Immature natural killer cell (primary cell): ENCODE results near the gene KITLG. TPM values are rescaled to one million over a fixed set of nuclear protein-coding genes. Genes with fewer than 3 reads are reported as not detected.
A peak's percentile ranks its signal among the peaks of the same experiment; 100 is the strongest.

Experiments
- DNase-seq, 3 donors: peaks; one replicate each; pipeline ENCODE4 v3.0.0; 2022; ENCODE audit warnings: mixed read lengths in 1 of 3
- H3K27ac Mint-ChIP-seq, 6 donors: one replicate each; pipeline ENCODE4 v1.8.0; 2020; ENCODE audit warnings: mixed read lengths in 6 of 6, mild to moderate bottlenecking in 5 of 6, inconsistent platforms in 4 of 6, moderate library complexity in 3 of 6
- H3K27me3 Mint-ChIP-seq, 3 donors: one replicate each; pipeline ENCODE4 v1.8.0; 2020 to 2021; ENCODE audit warnings: low read depth in 3 of 3, mild to moderate bottlenecking in 3 of 3, mixed read lengths in 3 of 3, moderate library complexity in 3 of 3, inconsistent platforms in 1 of 3
- H3K36me3 Mint-ChIP-seq, 3 donors: one replicate each; pipeline ENCODE4 v1.8.0; 2020; ENCODE audit warnings: mixed read lengths in 3 of 3, inconsistent platforms in 2 of 3, mild to moderate bottlenecking in 2 of 3
- H3K4me1 Mint-ChIP-seq, 2 donors: one replicate each; pipeline ENCODE4 v1.8.0; 2020; ENCODE audit warnings: inconsistent platforms in 2 of 2, mild to moderate bottlenecking in 2 of 2, mixed read lengths in 2 of 2, moderate library complexity in 1 of 2
- H3K4me3 Mint-ChIP-seq, 5 donors: one replicate each; pipeline ENCODE4 v1.8.0; 2020; ENCODE audit warnings: mild to moderate bottlenecking in 5 of 5, mixed read lengths in 5 of 5, inconsistent platforms in 3 of 5, moderate library complexity in 3 of 5
- H3K9me3 Mint-ChIP-seq, 6 donors: one replicate each; pipeline ENCODE4 v1.8.0; 2020; ENCODE audit warnings: mild to moderate bottlenecking in 6 of 6, mixed read lengths in 6 of 6, inconsistent platforms in 4 of 6, moderate library complexity in 3 of 6
- polyA plus RNA-seq, 3 donors: library from polyadenylated mRNA; unstranded; fragments of 300-500 nt; fragmentation: Illumina TruSeq; gene quantifications; one replicate each; pipeline ENCODE4 v1.2.3, GENCODE V29; 2021

KITLG gene
- polyA plus RNA-seq, 3 donors from 2014 or later, result not detected

DNA sequence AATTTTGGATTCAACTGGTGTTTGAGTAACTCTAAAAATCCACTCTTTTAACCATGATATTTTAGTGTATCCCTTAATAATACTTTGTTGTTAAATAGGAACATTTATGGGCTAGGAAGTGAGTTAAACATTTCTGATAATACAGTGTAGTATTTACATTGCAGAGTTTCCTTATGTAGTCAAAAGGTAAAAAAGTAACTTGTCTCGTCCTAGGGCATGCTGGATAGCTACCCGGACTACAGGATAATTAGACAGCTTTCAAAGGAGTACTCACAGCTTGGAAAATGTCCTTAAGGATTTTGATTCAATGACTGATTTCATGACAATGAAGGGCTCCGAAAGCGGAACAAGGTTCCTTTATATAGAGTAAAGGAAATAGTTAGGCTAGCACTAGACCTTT is 14.5 kb upstream of the KITLG start:
- Mint-ChIP-seq H3K9me3 (peaks cover 0 to 5% (median 3%) of the 10 kb centered on the region in 6 donors), H3K4me1 (no peaks in the 10 kb centered on the region), H3K27ac (no peak overlapping the region), H3K36me3 (no peaks in the 10 kb centered on the region), H3K27me3 (peaks cover 0 to 1% (median 0%) of the 10 kb centered on the region in 3 donors), H3K4me3 (no peak overlapping the region)
- DNase-seq, result no peak

DNA sequence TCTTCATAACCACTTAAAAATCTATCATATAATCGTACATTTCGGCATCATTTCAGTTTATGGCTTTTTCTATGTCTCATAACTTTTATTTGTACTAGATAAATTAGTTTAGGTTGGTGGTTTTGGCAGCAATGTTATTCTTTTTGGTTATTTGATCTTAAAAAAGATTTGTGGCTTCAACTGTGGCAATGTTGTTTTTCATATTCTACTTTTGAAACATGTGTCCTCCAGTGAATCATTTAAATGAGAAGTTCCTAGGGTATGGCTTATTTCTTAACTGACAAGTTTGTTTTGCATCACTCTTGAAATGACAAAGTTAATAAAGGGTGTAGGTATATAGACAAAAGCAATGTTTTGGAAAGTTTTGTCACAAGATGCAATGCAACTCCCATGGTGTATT is 11.1 kb upstream of the KITLG start:
- no peak for DNase-seq
- Mint-ChIP-seq H3K9me3 (peaks cover 3 to 17% (median 11%) of the 10 kb centered on the region in 6 donors), H3K36me3 (no peaks in the 10 kb centered on the region), H3K27me3 (peaks cover 0 to 7% (median 2%) of the 10 kb centered on the region in 3 donors), H3K27ac (no peak overlapping the region), H3K4me1 (no peaks in the 10 kb centered on the region), H3K4me3 (no peak overlapping the region)

DNA sequence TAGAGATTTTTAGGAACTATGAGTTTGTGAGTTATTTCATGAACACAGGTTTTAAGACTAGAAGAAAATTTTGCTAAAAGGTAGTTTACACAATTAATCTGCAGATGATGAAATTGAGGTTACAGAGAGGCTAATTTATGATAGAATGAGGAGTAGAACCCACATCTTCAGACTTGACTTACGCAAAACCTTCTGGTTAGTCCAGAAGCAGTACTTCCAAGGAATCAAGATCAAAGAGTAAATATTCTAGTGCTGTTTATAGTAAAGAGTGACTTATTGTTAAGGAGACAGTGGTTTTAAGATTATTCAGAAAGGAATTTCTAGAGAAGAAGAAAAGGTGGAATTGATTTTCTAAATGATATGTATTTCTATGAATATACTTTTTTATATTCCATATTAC is 10.6 kb upstream of the KITLG start:
- H3K27ac Mint-ChIP-seq, result no peak overlapping the region
- no peaks in the 10 kb centered on the region for H3K4me1 Mint-ChIP-seq
- no peaks in the 10 kb centered on the region for H3K36me3 Mint-ChIP-seq
- H3K4me3 Mint-ChIP-seq, result no peak overlapping the region
- peaks cover 3 to 22% (median 12%) of the 10 kb centered on the region in 6 donors for H3K9me3 Mint-ChIP-seq
- no peak for DNase-seq
- H3K27me3 Mint-ChIP-seq, result peaks cover 0 to 7% (median 2%) of the 10 kb centered on the region in 3 donors

DNA sequence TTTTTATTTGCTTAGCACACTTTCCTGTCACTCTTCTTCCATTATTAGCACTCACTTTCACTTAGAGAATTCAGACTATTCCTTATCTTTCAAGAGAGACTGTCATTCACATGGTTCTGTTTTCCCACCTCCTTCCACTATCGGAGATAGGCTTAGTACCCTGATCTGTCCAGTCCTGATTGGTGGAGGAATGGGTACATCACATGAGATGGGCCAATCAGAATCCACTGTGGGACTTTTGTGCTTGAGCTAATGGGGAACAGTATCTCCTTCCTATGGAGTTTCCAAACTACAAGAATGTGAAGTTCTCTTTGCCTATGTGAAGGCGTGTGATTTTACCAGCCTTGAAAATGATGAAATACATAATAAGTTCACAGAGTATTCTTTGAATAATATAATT is 4.8 kb upstream of the KITLG start:
- Mint-ChIP-seq H3K27ac (no peak overlapping the region), H3K9me3 (peaks cover 5 to 26% (median 20%) of the 10 kb centered on the region in 6 donors), H3K27me3 (peaks cover 2 to 12% (median 6%) of the 10 kb centered on the region in 3 donors), H3K36me3 (no peaks in the 10 kb centered on the region), H3K4me3 (no peak overlapping the region), H3K4me1 (no peaks in the 10 kb centered on the region)
- no peak for DNase-seq

DNA sequence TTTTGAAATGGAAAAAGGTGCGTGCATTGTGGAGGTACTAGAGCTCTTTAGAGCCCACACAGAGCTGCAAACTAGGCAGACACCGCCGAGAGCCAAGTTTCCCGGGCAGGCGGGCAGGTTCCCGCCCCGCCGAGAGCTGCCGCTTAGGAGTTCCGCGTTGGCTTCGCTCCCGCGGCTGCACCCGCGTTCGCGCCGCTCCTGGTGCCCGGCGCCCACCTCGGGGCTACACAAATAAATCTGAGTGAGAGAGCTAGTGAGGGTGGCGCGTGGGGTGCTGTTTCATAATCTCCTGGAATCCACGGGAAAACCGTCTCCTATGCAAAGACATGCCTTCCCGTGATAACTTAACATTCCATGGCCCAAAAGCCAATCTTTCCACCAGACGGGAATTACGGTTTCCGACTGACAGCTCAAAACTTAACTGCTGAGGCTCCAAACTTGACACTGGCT is 645 bp downstream of the KITLG start:
- H3K27ac Mint-ChIP-seq, result no peak overlapping the region
- peak overlapping the region in 1 of 5 donors; percentile 17 for H3K4me3 Mint-ChIP-seq
- no peaks in the 10 kb centered on the region for H3K36me3 Mint-ChIP-seq
- peaks cover 5 to 10% (median 8%) of the 10 kb centered on the region in 3 donors for H3K27me3 Mint-ChIP-seq
- no peak for DNase-seq
- peaks cover 0 to 5% (median 3%) of the 10 kb centered on the region in 6 donors for H3K9me3 Mint-ChIP-seq
- H3K4me1 Mint-ChIP-seq, result peaks cover 0 to 3% of the 10 kb centered on the region in 2 donors

DNA sequence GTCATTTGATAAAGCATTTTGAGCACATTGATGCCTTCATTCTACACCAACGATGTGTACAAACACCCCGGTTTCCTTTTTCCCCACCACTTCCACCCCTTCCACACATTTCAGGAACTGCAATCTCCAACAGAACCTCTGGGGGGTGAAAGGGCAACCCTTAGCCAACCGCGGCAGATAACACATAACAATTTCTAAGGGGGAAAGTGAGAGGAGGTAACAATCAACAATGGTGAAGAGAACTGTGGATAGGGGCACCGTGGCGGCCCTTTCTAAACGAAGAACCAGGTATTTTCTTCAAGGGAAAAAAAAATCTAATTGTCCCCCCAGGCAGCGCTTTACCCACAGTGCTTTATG is 1.1 kb downstream of the KITLG start:
- Mint-ChIP-seq H3K27me3 (peaks cover 5 to 10% (median 8%) of the 10 kb centered on the region in 3 donors), H3K36me3 (no peaks in the 10 kb centered on the region), H3K27ac (no peak overlapping the region), H3K9me3 (peaks cover 0 to 4% (median 2%) of the 10 kb centered on the region in 6 donors), H3K4me3 (no peak overlapping the region), H3K4me1 (peaks cover 0 to 3% of the 10 kb centered on the region in 2 donors)
- DNase-seq, result no peak

DNA sequence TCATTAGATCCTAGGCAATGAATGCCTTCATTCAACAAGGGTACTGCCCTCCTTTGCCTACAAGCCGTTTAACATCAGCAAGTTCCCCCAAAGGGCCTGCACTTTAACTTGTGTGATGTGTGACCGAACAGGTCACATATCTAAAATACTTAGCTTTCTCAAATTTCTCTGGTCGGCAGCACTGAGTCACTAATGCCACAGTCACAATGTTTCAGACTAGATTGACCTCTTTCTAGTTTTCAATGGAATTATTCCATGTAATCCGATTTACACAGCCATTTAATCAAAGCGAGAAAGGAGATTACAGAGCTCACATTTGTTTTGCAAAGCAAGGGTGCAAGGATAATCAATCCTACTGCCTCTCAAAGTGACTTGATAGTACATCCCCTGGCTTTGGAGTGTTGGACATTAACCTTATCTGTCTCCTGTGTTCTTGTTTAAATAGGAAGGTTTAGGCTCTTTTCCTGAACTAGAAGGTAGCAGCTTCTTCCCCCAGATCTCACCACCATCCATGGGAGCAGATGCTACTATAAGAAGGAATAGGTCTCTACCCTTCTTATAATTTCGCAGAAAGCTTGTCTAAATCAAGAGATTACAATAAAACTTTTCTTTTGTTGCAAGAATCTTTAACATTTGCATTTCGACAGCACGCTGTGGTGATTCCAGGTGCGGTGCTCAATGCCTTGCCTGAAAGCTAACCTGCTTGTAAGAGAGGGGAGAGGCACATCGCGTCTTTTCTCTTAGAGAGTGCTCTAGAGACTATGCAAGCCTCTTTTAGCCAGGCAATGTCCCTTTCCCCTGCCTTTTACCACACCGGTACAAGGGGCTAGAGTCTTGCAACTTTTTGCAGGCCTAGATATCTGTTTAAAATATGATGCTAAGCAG is 1.8 kb downstream of the KITLG start:
- no peak overlapping the region for H3K27ac Mint-ChIP-seq
- no peaks in the 10 kb centered on the region for H3K36me3 Mint-ChIP-seq
- DNase-seq, result no peak
- peaks cover 0 to 3% of the 10 kb centered on the region in 2 donors for H3K4me1 Mint-ChIP-seq
- H3K9me3 Mint-ChIP-seq, result peaks cover 0 to 4% (median 0%) of the 10 kb centered on the region in 6 donors
- H3K27me3 Mint-ChIP-seq, result peaks cover 5 to 10% (median 8%) of the 10 kb centered on the region in 3 donors
- no peak overlapping the region for H3K4me3 Mint-ChIP-seq

DNA sequence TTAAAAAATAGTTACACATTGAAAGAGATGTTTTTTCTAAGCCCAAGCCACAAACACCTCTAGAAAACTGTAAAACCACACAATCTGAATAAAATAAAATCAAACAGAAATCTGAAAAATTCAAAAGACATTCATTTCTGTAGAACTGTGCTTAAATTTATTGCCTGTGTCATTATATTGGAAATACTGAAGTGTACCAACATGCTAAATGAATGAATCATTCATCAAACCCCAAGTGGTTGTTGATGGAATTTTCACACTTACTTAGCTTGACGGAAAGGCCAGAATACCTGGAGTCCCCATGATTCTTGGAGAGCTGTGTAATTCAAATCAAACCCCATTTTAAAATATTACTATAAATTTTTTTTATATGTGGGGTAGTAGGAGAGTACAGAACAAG is 2.7 kb downstream of the KITLG start:
- no peak overlapping the region for H3K4me3 Mint-ChIP-seq
- no peak for DNase-seq
- no peaks in the 10 kb centered on the region for H3K36me3 Mint-ChIP-seq
- peaks cover 0 to 4% (median 0%) of the 10 kb centered on the region in 6 donors for H3K9me3 Mint-ChIP-seq
- no peak overlapping the region for H3K27ac Mint-ChIP-seq
- peaks cover 2 to 9% (median 8%) of the 10 kb centered on the region in 3 donors for H3K27me3 Mint-ChIP-seq
- H3K4me1 Mint-ChIP-seq, result peaks cover 0 to 3% of the 10 kb centered on the region in 2 donors

DNA sequence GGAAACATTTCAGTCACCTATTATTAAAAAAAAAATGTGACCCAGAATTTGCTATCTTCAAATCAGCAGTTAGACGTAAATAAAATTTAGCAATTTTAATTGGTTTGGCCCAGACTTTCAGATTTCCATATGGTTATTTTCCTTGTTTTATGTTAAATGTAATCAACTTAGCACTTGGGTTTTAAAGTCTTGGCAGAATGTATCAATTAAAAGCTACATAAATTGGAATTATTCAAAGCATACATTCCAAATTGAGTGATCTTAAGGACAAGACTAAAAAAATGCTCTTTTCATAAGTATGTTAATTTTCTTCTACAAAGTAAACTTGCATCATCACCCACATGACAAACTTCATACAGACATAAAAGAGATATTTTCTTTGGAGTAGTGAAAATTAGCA is 3.4 kb downstream of the KITLG start:
- Mint-ChIP-seq H3K4me1 (peaks cover 0 to 3% of the 10 kb centered on the region in 2 donors), H3K36me3 (no peaks in the 10 kb centered on the region), H3K27ac (no peak overlapping the region), H3K27me3 (peaks cover 0 to 9% (median 6%) of the 10 kb centered on the region in 3 donors), H3K4me3 (no peak overlapping the region), H3K9me3 (peaks cover 0 to 4% (median 0%) of the 10 kb centered on the region in 6 donors)
- no peak for DNase-seq

DNA sequence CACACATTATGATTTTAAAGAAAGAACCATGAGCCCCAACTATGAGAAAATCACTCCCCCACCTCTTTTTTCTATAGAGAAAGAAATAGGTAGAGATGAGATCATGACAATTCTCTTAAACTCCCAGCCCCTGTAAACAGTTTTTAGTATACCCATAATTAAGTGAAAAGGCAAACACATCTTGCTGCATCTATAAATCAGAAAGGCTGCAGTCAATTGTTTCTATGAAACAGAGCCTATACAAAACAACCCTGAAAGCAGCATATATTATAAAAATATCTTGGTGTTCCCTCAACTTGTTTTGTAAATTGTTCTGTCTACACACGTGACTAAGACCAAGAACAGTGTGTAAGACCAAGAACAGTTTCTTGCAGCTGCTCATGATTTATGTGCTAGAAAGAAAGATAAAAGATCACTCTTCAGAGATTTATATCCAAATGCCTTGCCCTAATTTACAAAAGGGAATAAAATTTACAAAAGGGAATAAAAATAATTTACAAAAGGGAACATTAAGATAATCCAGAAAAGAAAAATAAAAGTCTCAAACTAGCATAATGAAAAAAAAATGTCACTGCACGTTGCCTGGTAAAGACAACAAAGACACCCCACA is 4.8 kb downstream of the KITLG start:
- Mint-ChIP-seq H3K36me3 (no peaks in the 10 kb centered on the region), H3K27me3 (peaks cover 0 to 6% (median 6%) of the 10 kb centered on the region in 3 donors), H3K27ac (no peak overlapping the region), H3K4me1 (peaks cover 0 to 3% of the 10 kb centered on the region in 2 donors), H3K4me3 (no peak overlapping the region), H3K9me3 (peaks cover 0 to 4% (median 0%) of the 10 kb centered on the region in 6 donors)
- no peak for DNase-seq

DNA sequence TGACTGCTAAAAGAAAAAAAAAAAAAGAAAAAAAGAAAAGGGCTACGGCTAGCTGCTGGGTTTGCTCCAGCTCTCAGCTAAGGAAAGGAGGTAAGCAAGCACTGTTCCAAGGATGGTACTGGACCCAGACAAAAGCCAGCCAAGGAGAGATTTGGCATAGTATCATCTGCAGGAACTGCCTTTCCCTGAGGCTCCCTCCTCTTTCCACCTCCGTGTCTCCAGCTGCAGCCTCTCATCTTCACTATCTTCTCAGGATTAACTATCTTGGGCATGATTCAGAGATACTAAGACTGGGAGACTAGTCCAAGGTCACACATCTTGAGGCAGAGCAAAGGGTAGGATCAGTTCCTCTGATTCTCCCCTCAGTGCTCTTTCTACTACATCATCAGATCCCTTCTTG is 6.0 kb downstream of the KITLG start:
- Mint-ChIP-seq H3K36me3 (no peaks in the 10 kb centered on the region), H3K4me1 (peaks cover 0 to 1% of the 10 kb centered on the region in 2 donors), H3K4me3 (no peak overlapping the region), H3K9me3 (peaks cover 0 to 1% (median 0%) of the 10 kb centered on the region in 6 donors), H3K27ac (no peak overlapping the region), H3K27me3 (peaks cover 0 to 6% (median 5%) of the 10 kb centered on the region in 3 donors)
- DNase-seq, result no peak

DNA sequence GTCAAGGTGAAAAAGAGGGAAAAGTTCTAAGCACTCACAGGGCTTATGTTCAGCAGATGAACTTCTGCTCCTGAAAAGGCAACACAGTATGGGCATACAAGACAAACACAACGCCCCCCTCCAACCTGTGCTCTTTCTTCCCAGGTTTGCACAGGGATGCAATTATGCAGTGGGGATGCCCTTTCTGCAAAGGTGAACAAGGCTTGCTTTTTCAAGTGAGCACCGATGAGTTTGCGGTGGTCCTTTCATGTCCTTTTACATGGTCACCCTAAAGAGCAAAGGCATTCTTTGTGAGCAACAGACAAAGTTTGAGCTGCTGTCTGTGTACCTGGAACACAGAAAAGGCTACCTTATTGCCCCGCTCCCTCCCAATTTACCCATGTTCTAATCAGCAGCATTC is 6.7 kb downstream of the KITLG start:
- Mint-ChIP-seq H3K4me1 (no peaks in the 10 kb centered on the region), H3K4me3 (no peak overlapping the region), H3K27me3 (peaks cover 0 to under 1% (median 0%) of the 10 kb centered on the region in 3 donors), H3K27ac (no peak overlapping the region), H3K36me3 (no peaks in the 10 kb centered on the region), H3K9me3 (peaks cover 0 to 1% (median 0%) of the 10 kb centered on the region in 6 donors)
- no peak for DNase-seq

DNA sequence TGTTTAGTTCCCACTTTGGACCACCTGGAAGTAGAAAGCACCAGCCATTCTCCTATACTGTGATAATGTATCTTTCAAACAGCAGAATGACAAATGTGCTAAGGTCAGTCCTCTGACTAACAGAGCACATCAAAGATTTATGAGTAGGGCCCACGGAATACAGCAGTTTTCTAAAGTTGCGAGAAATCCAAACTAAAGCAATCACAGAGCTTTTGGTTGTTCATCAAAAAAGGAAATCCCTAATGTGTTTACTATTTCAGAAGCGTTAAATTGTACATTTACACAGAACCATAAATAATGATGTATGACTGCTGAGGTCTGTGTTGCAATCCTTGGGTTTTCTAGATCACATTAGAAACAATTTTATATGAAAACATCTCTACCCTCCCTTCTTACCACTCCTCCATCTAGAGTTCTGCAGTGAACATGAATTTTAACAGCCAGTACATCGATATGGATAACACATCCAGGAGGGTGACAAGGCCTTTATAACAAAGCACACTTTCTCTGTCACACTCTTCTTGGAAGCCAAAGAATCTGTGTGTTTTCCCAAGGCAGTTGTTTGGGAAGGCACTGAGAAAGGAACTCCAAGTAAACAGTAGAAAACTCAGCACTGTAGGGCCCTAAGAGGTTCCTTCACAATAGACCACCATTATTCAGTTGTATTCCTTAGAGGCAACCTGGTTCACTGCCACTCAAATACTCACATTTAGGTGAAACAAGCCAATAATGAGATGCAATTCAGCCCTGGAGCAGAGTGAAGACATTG is 7.3 kb downstream of the KITLG start:
- peaks cover 0 to 1% (median 0%) of the 10 kb centered on the region in 6 donors for H3K9me3 Mint-ChIP-seq
- no peaks in the 10 kb centered on the region for H3K36me3 Mint-ChIP-seq
- no peak overlapping the region for H3K4me3 Mint-ChIP-seq
- DNase-seq, result no peak
- no peaks in the 10 kb centered on the region for H3K27me3 Mint-ChIP-seq
- no peaks in the 10 kb centered on the region for H3K4me1 Mint-ChIP-seq
- no peak overlapping the region for H3K27ac Mint-ChIP-seq
